IMR-90 (cell line): ENCODE measurements around the gene MFAP3L. TPM values are rescaled to one million over a fixed set of nuclear protein-coding genes. Genes with fewer than 3 reads are reported as not detected.

Experiments used
- ATAC-seq: fragments of 200-7000 bp; cut with Tn5 transposase; 2 replicates; pipeline ENCODE4 v1.9.1; 2020; ENCODE audit warnings: low read depth, mild to moderate bottlenecking, moderate library complexity
- BruUV-seq: library from RNA; stranded (reverse); fragments of 400-500 nt; replicated peaks from 2 replicates; lab custom pipeline; 2021; lab: Mats Ljungman, UMichigan
- CTCF ChIA-PET: fragments of 300-600 bp; formaldehyde crosslinking; extraction: SDS; loops from one replicate; lab custom pipeline; 2021; ENCODE audit warnings: antibody characterized with exemption; lab: Yijun Ruan, JAX
- POLR2A ChIA-PET: fragments of 300-600 bp; sonication (Branson Sonifier 250); formaldehyde crosslinking; loops from one replicate; lab custom pipeline; 2022; ENCODE audit warnings: antibody characterized with exemption; ENCODE audit not compliant: unreplicated experiment; lab: Charles Lee
- DNase-seq: peaks from one replicate; pipeline ENCODE4 v3.0.0; 2013
- H2AFZ ChIP-seq: replicated peaks from 2 replicates; pipeline ENCODE3; 2013; ENCODE audit warnings: low read length, mild to moderate bottlenecking; ENCODE audit not compliant: poor library complexity
- H2AK5ac ChIP-seq: 2 replicates; pipeline ENCODE4 v1.6.1; 2013; ENCODE audit warnings: low read depth, low read length, inconsistent platforms
- H2AK9ac ChIP-seq: replicated peaks from 2 replicates; pipeline ENCODE3; 2013; ENCODE audit warnings: mild to moderate bottlenecking, low read depth, low read length, moderate library complexity; ENCODE audit not compliant: poor library complexity
- H2BK120ac ChIP-seq: 2 replicates; pipeline ENCODE4 v1.6.1; 2013; ENCODE audit warnings: low read depth, low read length, inconsistent platforms
- H2BK15ac ChIP-seq: 3 replicates; pipeline ENCODE4 v1.6.1; 2013; ENCODE audit warnings: low read depth, low read length, inconsistent platforms
- H2BK20ac ChIP-seq: 2 replicates; pipeline ENCODE4 v1.6.1; 2013; ENCODE audit warnings: low read depth, mild to moderate bottlenecking, inconsistent platforms, low read length, moderate library complexity
- H2BK5ac ChIP-seq: 2 replicates; pipeline ENCODE4 v1.6.1; 2013; ENCODE audit warnings: mild to moderate bottlenecking, low read depth, low read length, inconsistent platforms; ENCODE audit not compliant: poor library complexity, severe bottlenecking
- H3K14ac ChIP-seq: replicated peaks from 2 replicates; pipeline ENCODE4 v1.6.1; 2013; ENCODE audit warnings: low read depth, low read length, inconsistent platforms
- H3K18ac ChIP-seq: 2 replicates; pipeline ENCODE4 v1.6.1; 2013; ENCODE audit warnings: low read depth, low read length, control low read depth
- H3K23ac ChIP-seq: 2 replicates; pipeline ENCODE4 v1.6.1; 2013; ENCODE audit warnings: low read depth, low read length, inconsistent platforms
- H3K27ac ChIP-seq: 2 replicates; pipeline ENCODE4 v1.5.1; 2013; ENCODE audit warnings: mild to moderate bottlenecking, control low read depth, low read length; ENCODE audit not compliant: insufficient read depth
- H3K27me3 ChIP-seq: 2 replicates; pipeline ENCODE4 v1.6.1; 2013; ENCODE audit warnings: low read length; ENCODE audit not compliant: control insufficient read depth, insufficient read depth
- H3K36me3 ChIP-seq: 2 replicates; pipeline ENCODE4 v1.6.1; 2013; ENCODE audit warnings: low read length, mixed read lengths; ENCODE audit not compliant: control insufficient read depth, insufficient read depth
- H3K4ac ChIP-seq: 2 replicates; pipeline ENCODE4 v1.6.1; 2013; ENCODE audit warnings: low read depth, low read length, inconsistent platforms
- H3K4me1 ChIP-seq: 2 replicates; pipeline ENCODE4 v1.6.1; 2013; ENCODE audit warnings: low read length, mixed read lengths; ENCODE audit not compliant: control insufficient read depth, insufficient read depth
- H3K4me2 ChIP-seq: 2 replicates; pipeline ENCODE4 v1.6.1; 2013; ENCODE audit warnings: low read depth, mild to moderate bottlenecking, control low read depth, low read length, moderate library complexity
- H3K4me3 ChIP-seq: 2 replicates; pipeline ENCODE4 v1.5.1; 2013; ENCODE audit warnings: low read depth, mild to moderate bottlenecking, control low read depth, low read length, moderate library complexity; ENCODE audit not compliant: insufficient read depth
- H3K56ac ChIP-seq: 2 replicates; pipeline ENCODE4 v1.6.1; 2013; ENCODE audit warnings: low read length, inconsistent platforms; ENCODE audit not compliant: insufficient read depth; ENCODE audit errors: extremely low read depth
- H3K79me1 ChIP-seq, 2 experiments: 2 replicates each; pipeline ENCODE4 v1.6.1; 2013; ENCODE audit warnings: low read length in 2 of 2, inconsistent platforms in 1 of 2, low read depth in 1 of 2
- H3K9ac ChIP-seq: 2 replicates; pipeline ENCODE4 v1.6.1; 2013; ENCODE audit warnings: low read depth, low read length, control low read depth
- H3K9me1 ChIP-seq: 2 replicates; pipeline ENCODE4 v1.6.1; 2013; ENCODE audit warnings: low read length, inconsistent platforms; ENCODE audit not compliant: insufficient read depth
- H3K9me3 ChIP-seq: 2 replicates; pipeline ENCODE4 v1.6.1; 2013; ENCODE audit warnings: low read length; ENCODE audit not compliant: control insufficient read depth, insufficient read depth
- H4K20me1 ChIP-seq: 2 replicates; pipeline ENCODE4 v1.6.1; 2013; ENCODE audit warnings: low read length, inconsistent platforms; ENCODE audit not compliant: insufficient read depth
- H4K5ac ChIP-seq: 2 replicates; pipeline ENCODE4 v1.6.1; 2013; ENCODE audit warnings: mild to moderate bottlenecking, low read depth, low read length, control low read depth
- H4K8ac ChIP-seq, 2 experiments: 2 replicates each; pipeline ENCODE4 v1.6.1; 2013; ENCODE audit warnings: low read depth in 2 of 2, low read length in 2 of 2, control low read depth in 1 of 2, inconsistent platforms in 1 of 2
- H4K91ac ChIP-seq: 2 replicates; pipeline ENCODE4 v1.6.1; 2013; ENCODE audit warnings: low read depth, low read length, inconsistent platforms; ENCODE audit not compliant: insufficient read depth
- BHLHE40 ChIP-seq: fragments of 150-350 bp; IDR thresholded peaks from 2 replicates; pipeline ENCODE4 v1.6.1; 2016; ENCODE audit warnings: mild to moderate bottlenecking, low read depth, low read length
- CEBPB ChIP-seq: IDR thresholded peaks from 2 replicates; pipeline ENCODE4 v1.6.1; 2012; ENCODE audit warnings: low read depth, low read length, improper control_type of control experiment
- CHD1 ChIP-seq: IDR thresholded peaks from 2 replicates; pipeline ENCODE4 v1.6.1; 2012; ENCODE audit warnings: low read depth, low read length, improper control_type of control experiment
- CTCF ChIP-seq: conservative IDR thresholded peaks from 2 replicates; pipeline ENCODE4 v1.5.1; 2012; ENCODE audit warnings: mild to moderate bottlenecking, low read depth, low read length, improper control_type of control experiment
- ELK1 ChIP-seq: fragments of 150-350 bp; IDR thresholded peaks from 2 replicates; pipeline ENCODE4 v1.6.1; 2016; ENCODE audit warnings: low read depth, mild to moderate bottlenecking, low read length, moderate library complexity, borderline replicate concordance
- FOS ChIP-seq: fragments of 150-350 bp; IDR thresholded peaks from 2 replicates; pipeline ENCODE4 v1.6.1; 2016; ENCODE audit warnings: low read depth, low read length
- MAFK ChIP-seq: IDR thresholded peaks from 2 replicates; pipeline ENCODE4 v1.6.1; 2012; ENCODE audit warnings: low read depth, low read length, improper control_type of control experiment
- MAZ ChIP-seq: IDR thresholded peaks from 2 replicates; pipeline ENCODE4 v1.6.1; 2012; ENCODE audit warnings: low read depth, mild to moderate bottlenecking, low read length, improper control_type of control experiment, moderate library complexity, borderline replicate concordance
- MXI1 ChIP-seq: IDR thresholded peaks from 2 replicates; pipeline ENCODE4 v1.6.1; 2012; ENCODE audit warnings: low read depth, mild to moderate bottlenecking, low read length, moderate library complexity, borderline replicate concordance
- NFE2L2 ChIP-seq: fragments of 150-350 bp; IDR thresholded peaks from 2 replicates; pipeline ENCODE4 v1.6.1; 2016; ENCODE audit warnings: low read depth, mild to moderate bottlenecking, low read length
- POLR2A ChIP-seq: IDR thresholded peaks from 2 replicates; pipeline ENCODE4 v1.6.1; 2012; ENCODE audit warnings: mild to moderate bottlenecking, low read depth, low read length
- RAD21 ChIP-seq: IDR thresholded peaks from 2 replicates; pipeline ENCODE4 v1.6.1; 2012; ENCODE audit warnings: low read length, improper control_type of control experiment
- RCOR1 ChIP-seq: IDR thresholded peaks from 2 replicates; pipeline ENCODE4 v1.6.1; 2012; ENCODE audit warnings: mild to moderate bottlenecking, low read length, improper control_type of control experiment; ENCODE audit not compliant: insufficient replicate concordance
- RFX5 ChIP-seq: IDR thresholded peaks from 2 replicates; pipeline ENCODE4 v1.8.0; 2012; ENCODE audit warnings: low read depth, mild to moderate bottlenecking, low read length, moderate library complexity
- SMC3 ChIP-seq: fragments of 150-350 bp; IDR thresholded peaks from 2 replicates; pipeline ENCODE4 v1.6.1; 2016; ENCODE audit warnings: low read depth, mild to moderate bottlenecking, antibody characterized with exemption, low read length, moderate library complexity
- USF2 ChIP-seq: fragments of 150-350 bp; IDR thresholded peaks from 2 replicates; pipeline ENCODE4 v1.6.1; 2017; ENCODE audit warnings: mild to moderate bottlenecking, antibody characterized with exemption, low read length, low read depth
- WGBS, 2 experiments: methylation state at CpG; one replicate each; pipeline versions ENCODE4 v1.1.5 to v1.1.7; 2013; ENCODE audit warnings: missing lambda C conversion rate in 2 of 2; ENCODE audit not compliant: insufficient read length in 1 of 2; ENCODE audit errors: extremely low coverage in 2 of 2; 5-methylcytosine and 5-hydroxymethylcytosine counted together
- dilution Hi-C: fragments of 300-500 bp; cut with HindIII; formaldehyde crosslinking; loops from one replicate; pipeline ENCODE4 v1.14.3; 2018; ENCODE audit warnings: low sequenced_read_pairs; ENCODE audit not compliant: unreplicated experiment
- in situ Hi-C: fragments of 300-500 bp; cut with MboI; formaldehyde crosslinking; loops from 3 replicates; pipeline ENCODE4 v1.14.3; 2019; ENCODE audit warnings: low sequenced_read_pairs, inconsistent platforms, mixed read lengths
- intact Hi-C: fragments of 100-400 bp; cut with micrococcal nuclease; formaldehyde crosslinking; loops from 2 replicates; pipeline ENCODE4 v1.10.0; 2022
- polyA plus RNA-seq, 3 experiments: library from polyadenylated mRNA; depleted of rRNA; stranded (reverse); fragments of >200 nt; gene quantifications; 2 replicates each; pipeline ENCODE4 v1.2.3, GENCODE V29; 2012; ENCODE audit warnings: low replicate concordance in 1 of 3
- total RNA-seq: library from RNA; depleted of rRNA; stranded (reverse); fragments of >200 nt; gene quantifications from 2 replicates; pipeline ENCODE4 v1.2.3, GENCODE V29; 2012

Gene MFAP3L
- total and polyA plus RNA-seq, 2 of the 4 experiments (the other 2 are of a cell fraction), result 0.22 to 0.36 TPM

GRCh38 chr4:170001745-170002267 lies 24.4 kb downstream of the MFAP3L start:
- in situ Hi-C loops, result no loop called here

More at GRCh38 chr4:170001745-170002267, 24.4 kb downstream of the MFAP3L start:
- Histone ChIP-seq H2AK9ac (no peak overlapping the region), H3K27me3 (no peaks in the 10 kb centered on the region), H3K14ac (no peak overlapping the region), H4K5ac (no peak overlapping the region), H3K18ac (no peak overlapping the region), H2BK5ac (no peak overlapping the region), H3K4me1 (no peaks in the 10 kb centered on the region), H4K20me1 (no peaks in the 10 kb centered on the region), H3K4me2 (no peak overlapping the region), H3K9ac (no peak overlapping the region), H3K27ac (no peak overlapping the region), H4K8ac (no peak overlapping the region), H2AFZ (no peak overlapping the region), H3K4ac (no peak overlapping the region), H3K4me3 (no peak overlapping the region), H2BK120ac (no peak overlapping the region), H3K79me1 (no peaks in the 10 kb centered on the region), H2BK20ac (no peak overlapping the region), H3K9me1 (no peaks in the 10 kb centered on the region), H3K23ac (no peak overlapping the region), H3K9me3 (no peaks in the 10 kb centered on the region), H3K56ac (no peak overlapping the region), H2BK15ac (no peak overlapping the region), H2AK5ac (no peak overlapping the region), H3K36me3 (no peaks in the 10 kb centered on the region), H4K91ac (no peak overlapping the region)
- WGBS, 2 experiments, result no CpG with 5 or more reads among the region's 5 CpGs
- DNase-seq (no peak), ATAC-seq (no peak)
- intact Hi-C loops (no loop called here), dilution Hi-C loops (no loop called here)
- BruUV-seq, result no TSS peak
- TF ChIP-seq RAD21, result no peak
- TF ChIP-seq MAZ, result no peak
- no peak for TF ChIP-seq RFX5
- TF ChIP-seq FOS, result no peak
- TF ChIP-seq NFE2L2, result no peak
- TF ChIP-seq SMC3, result no peak
- TF ChIP-seq RCOR1, result no peak
- no peak for TF ChIP-seq CHD1
- no peak for TF ChIP-seq MXI1
- TF ChIP-seq CEBPB, result no peak
- no peak for TF ChIP-seq POLR2A
- no peak for TF ChIP-seq ELK1
- no peak for TF ChIP-seq CTCF
- no peak for TF ChIP-seq MAFK
- no peak for TF ChIP-seq USF2
- no peak for TF ChIP-seq BHLHE40
- ChIA-PET POLR2A (no interaction called here), CTCF (no interaction called here)
